Smooth muscle cell (in vitro differentiated cells): ENCODE results near the gene LRMDA. TPM values are rescaled to one million over a fixed set of nuclear protein-coding genes. Genes with fewer than 3 reads are reported as not detected.
A peak's percentile ranks its signal among the peaks of the same experiment; 100 is the strongest.

Experiments used
- DNase-seq: peaks from one replicate; lab custom pipeline; 2025; ENCODE audit not compliant: unreplicated experiment; lab: John Stamatoyannopoulos, UW
- H2AFZ ChIP-seq: fragments of 200-600 bp; sonication (generic); 2 replicates; pipeline ENCODE4 v1.6.0; 2016; ENCODE audit warnings: antibody characterized with exemption, low read depth, mild to moderate bottlenecking
- H3F3A ChIP-seq: fragments of 200-600 bp; sonication (generic); 2 replicates; pipeline ENCODE4 v1.6.0; 2017; ENCODE audit warnings: antibody characterized with exemption, low read depth
- H3K27ac ChIP-seq: fragments of 200-600 bp; sonication (generic); 2 replicates; pipeline ENCODE4 v1.5.1; 2016; ENCODE audit warnings: low read depth, mild to moderate bottlenecking
- H3K27me3 ChIP-seq: fragments of 200-600 bp; sonication (generic); 2 replicates; pipeline ENCODE4 v1.6.1; 2016; ENCODE audit warnings: low read depth, mild to moderate bottlenecking
- H3K36me3 ChIP-seq: fragments of 200-600 bp; sonication (generic); 2 replicates; pipeline ENCODE4 v1.5.1; 2016; ENCODE audit warnings: low read depth
- H3K4me1 ChIP-seq: fragments of 200-600 bp; sonication (generic); 2 replicates; pipeline ENCODE4 v1.5.1; 2016; ENCODE audit warnings: low read depth
- H3K4me2 ChIP-seq: fragments of 200-600 bp; sonication (generic); 2 replicates; pipeline ENCODE4 v1.6.0; 2016; ENCODE audit warnings: mild to moderate bottlenecking
- H3K4me3 ChIP-seq: fragments of 200-600 bp; sonication (generic); 2 replicates; pipeline ENCODE4 v1.5.1; 2016; ENCODE audit warnings: mild to moderate bottlenecking
- H3K79me2 ChIP-seq: fragments of 200-600 bp; sonication (generic); 2 replicates; pipeline ENCODE4 v1.6.0; 2016; ENCODE audit warnings: low read depth, mild to moderate bottlenecking
- H3K9ac ChIP-seq: fragments of 200-600 bp; sonication (generic); 2 replicates; pipeline ENCODE4 v1.6.0; 2016; ENCODE audit warnings: low read depth
- H3K9me3 ChIP-seq: fragments of 200-600 bp; sonication (generic); replicated peaks from 2 replicates; pipeline ENCODE4 v1.5.1; 2016; ENCODE audit warnings: low read depth
- H4K20me1 ChIP-seq: fragments of 200-600 bp; sonication (generic); 2 replicates; pipeline ENCODE4 v1.6.0; 2016; ENCODE audit warnings: low read depth
- CTCF ChIP-seq: fragments of 200-600 bp; sonication (generic); IDR thresholded peaks from 2 replicates; pipeline ENCODE4 v1.5.1; 2017; ENCODE audit warnings: borderline replicate concordance, mild to moderate bottlenecking, antibody characterized with exemption; ENCODE audit not compliant: insufficient read depth, poor library complexity, severe bottlenecking
- WGBS: methylation state at CpG from one replicate; pipeline ENCODE4 v1.1.7; 2016; ENCODE audit warnings: low lambda C conversion rate; 5-methylcytosine and 5-hydroxymethylcytosine counted together
- polyA plus RNA-seq: library from polyadenylated mRNA; unstranded; fragments of >200 nt; fragmentation: Nextera tagmentation; extraction: Ambion mirVana; gene quantifications from 2 replicates; pipeline ENCODE4 v1.2.1, GENCODE V29; 2016
- total RNA-seq: library from RNA; depleted of rRNA; stranded (reverse); fragments of >200 nt; gene quantifications from 2 replicates; pipeline ENCODE4 v1.2.3, GENCODE V29; 2014

The LRMDA gene
- total and polyA plus RNA-seq, 2 experiments from 2014 or later = 1.5 to 1.6 TPM

GRCh38 chr10:75956624-75957023 lies 525.2 kb downstream of the LRMDA start:
- Histone ChIP-seq H3K36me3 (no peaks in the 10 kb centered on the region), H3K4me2 (no peak overlapping the region), H3K27me3 (no peaks in the 10 kb centered on the region), H3K9me3 (no peaks in the 10 kb centered on the region), H3K4me3 (no peak overlapping the region), H3K79me2 (no peaks in the 10 kb centered on the region), H3K27ac (no peak overlapping the region), H2AFZ (no peak overlapping the region), H3F3A (no peaks in the 10 kb centered on the region), H4K20me1 (no peaks in the 10 kb centered on the region), H3K4me1 (no peaks in the 10 kb centered on the region), H3K9ac (no peak overlapping the region)
- no peak for TF ChIP-seq CTCF
- 92% methylated on average over 2 of the region's 2 CpGs for WGBS
- no peak for DNase-seq

GRCh38 chr10:75957314-75958120 lies 526.1 kb downstream of the LRMDA start:
- Histone ChIP-seq H3F3A (no peaks in the 10 kb centered on the region), H3K4me1 (no peaks in the 10 kb centered on the region), H3K9me3 (no peaks in the 10 kb centered on the region), H3K9ac (no peak overlapping the region), H3K27me3 (no peaks in the 10 kb centered on the region), H3K4me2 (no peak overlapping the region), H3K4me3 (no peak overlapping the region), H3K27ac (no peak overlapping the region), H3K36me3 (no peaks in the 10 kb centered on the region), H2AFZ (no peak overlapping the region), H3K79me2 (no peaks in the 10 kb centered on the region), H4K20me1 (no peaks in the 10 kb centered on the region)
- no peak for TF ChIP-seq CTCF
- DNase-seq = no peak
- 92% methylated on average over 12 of the region's 12 CpGs for WGBS

GRCh38 chr10:75959209-75959608 lies 527.8 kb downstream of the LRMDA start:
- Histone ChIP-seq H3K79me2 (no peaks in the 10 kb centered on the region), H3K9me3 (no peaks in the 10 kb centered on the region), H4K20me1 (no peaks in the 10 kb centered on the region), H3K27me3 (no peaks in the 10 kb centered on the region), H3K4me1 (no peaks in the 10 kb centered on the region), H3K36me3 (no peaks in the 10 kb centered on the region), H3K27ac (peak overlapping the region; percentile 32), H3K4me3 (no peak overlapping the region), H2AFZ (no peak overlapping the region), H3K9ac (no peak overlapping the region), H3F3A (no peaks in the 10 kb centered on the region), H3K4me2 (peak overlapping the region; percentile 15)
- WGBS = 42% methylated on average over 4 of the region's 4 CpGs
- no peak for TF ChIP-seq CTCF
- DNase-seq = no peak

- Histone ChIP-seq H2AFZ (no peak overlapping the region), H3K36me3 (no peaks in the 10 kb centered on the region), H3F3A (no peaks in the 10 kb centered on the region), H4K20me1 (no peaks in the 10 kb centered on the region), H3K9ac (no peak overlapping the region), H3K27me3 (no peaks in the 10 kb centered on the region), H3K9me3 (no peaks in the 10 kb centered on the region), H3K4me1 (no peaks in the 10 kb centered on the region), H3K27ac (peak overlapping the region; percentile 0), H3K4me2 (no peak overlapping the region), H3K4me3 (no peak overlapping the region), H3K79me2 (no peaks in the 10 kb centered on the region)
- WGBS = 81% methylated on average over 1 of the region's 1 CpG
- TF ChIP-seq CTCF = no peak
- no peak for DNase-seq
Observed at GRCh38 chr10:75959912-75960311, 528.5 kb downstream of the LRMDA start.
